Glutamatergic neuron (in vitro differentiated cells): ENCODE measurements around the gene NEURL1. TPM values are rescaled to one million over a fixed set of nuclear protein-coding genes. Genes with fewer than 3 reads are reported as not detected.

ENCODE experiments used
- DNase-seq: peaks from one replicate; pipeline ENCODE4 v3.0.0; 2022
- H3K27ac Mint-ChIP-seq: one replicate; pipeline ENCODE4 v1.8.0; 2020; ENCODE audit warnings: mild to moderate bottlenecking, mixed read lengths, inconsistent platforms; ENCODE audit not compliant: unreplicated experiment
- H3K27me3 Mint-ChIP-seq: one replicate; pipeline ENCODE4 v1.8.0; 2020; ENCODE audit warnings: mild to moderate bottlenecking, moderate library complexity, mixed read lengths, inconsistent platforms; ENCODE audit not compliant: unreplicated experiment
- H3K36me3 Mint-ChIP-seq: one replicate; pipeline ENCODE4 v1.8.0; 2020; ENCODE audit warnings: mild to moderate bottlenecking, mixed read lengths, inconsistent platforms; ENCODE audit not compliant: unreplicated experiment
- H3K4me1 Mint-ChIP-seq: one replicate; pipeline ENCODE4 v1.8.0; 2020; ENCODE audit warnings: mild to moderate bottlenecking, low read depth, mixed read lengths, inconsistent platforms; ENCODE audit not compliant: unreplicated experiment
- H3K4me3 Mint-ChIP-seq: one replicate; pipeline ENCODE4 v1.8.0; 2020; ENCODE audit warnings: mild to moderate bottlenecking, mixed read lengths, inconsistent platforms; ENCODE audit not compliant: unreplicated experiment
- H3K9me3 Mint-ChIP-seq: one replicate; pipeline ENCODE4 v1.8.0; 2020; ENCODE audit warnings: mild to moderate bottlenecking, moderate library complexity, mixed read lengths, inconsistent platforms; ENCODE audit not compliant: unreplicated experiment
- total RNA-seq: library from RNA; stranded (reverse); fragmentation: NEBNext Ultra II Directional; extraction: Animal tissue kit (Norgen Biotek cat#: 25700); gene quantifications from one replicate; pipeline ENCODE4 v1.2.1, GENCODE V29; 2021; ENCODE audit not compliant: unreplicated experiment
- TF ChIP-seq, protein P1 (sequence below): fragments of 200-600 bp; sonication (generic); IDR thresholded peaks from one replicate; pipeline ENCODE4 v1.5.0; 2021; ENCODE audit not compliant: partially characterized antibody, unreplicated experiment

NEURL1 gene
- total RNA-seq, 1 donor from 2014 or later: 3.1 TPM

DNA sequence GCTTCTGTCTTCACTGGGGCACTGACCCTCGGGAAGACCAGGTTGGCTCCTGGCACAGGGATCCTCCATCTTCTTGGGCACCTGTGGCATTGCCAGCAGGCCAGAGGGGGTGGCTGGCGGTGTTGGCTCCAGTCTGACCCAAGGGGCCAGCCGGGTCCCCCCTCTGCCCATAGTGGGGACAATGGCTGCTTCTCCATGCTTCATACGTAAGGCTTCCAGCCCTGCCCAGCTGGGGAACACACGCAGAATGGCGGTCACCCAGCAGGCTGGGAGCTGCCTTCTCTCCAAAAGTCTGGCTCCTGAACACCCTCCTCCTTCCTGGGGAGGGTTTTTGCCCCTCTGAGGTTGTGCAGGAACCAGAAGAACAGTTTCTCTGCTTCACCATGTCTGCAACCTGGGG lies 106.8 kb downstream of the NEURL1 start:
- H3K27me3 Mint-ChIP-seq: no peaks in the 10 kb centered on the region
- no peak overlapping the region for H3K4me3 Mint-ChIP-seq
- no peak for DNase-seq
- peaks cover 2% of the 10 kb centered on the region for H3K9me3 Mint-ChIP-seq
- H3K36me3 Mint-ChIP-seq: peaks cover 3% of the 10 kb centered on the region
- H3K27ac Mint-ChIP-seq: no peak overlapping the region
- TF ChIP-seq, protein P1, sequence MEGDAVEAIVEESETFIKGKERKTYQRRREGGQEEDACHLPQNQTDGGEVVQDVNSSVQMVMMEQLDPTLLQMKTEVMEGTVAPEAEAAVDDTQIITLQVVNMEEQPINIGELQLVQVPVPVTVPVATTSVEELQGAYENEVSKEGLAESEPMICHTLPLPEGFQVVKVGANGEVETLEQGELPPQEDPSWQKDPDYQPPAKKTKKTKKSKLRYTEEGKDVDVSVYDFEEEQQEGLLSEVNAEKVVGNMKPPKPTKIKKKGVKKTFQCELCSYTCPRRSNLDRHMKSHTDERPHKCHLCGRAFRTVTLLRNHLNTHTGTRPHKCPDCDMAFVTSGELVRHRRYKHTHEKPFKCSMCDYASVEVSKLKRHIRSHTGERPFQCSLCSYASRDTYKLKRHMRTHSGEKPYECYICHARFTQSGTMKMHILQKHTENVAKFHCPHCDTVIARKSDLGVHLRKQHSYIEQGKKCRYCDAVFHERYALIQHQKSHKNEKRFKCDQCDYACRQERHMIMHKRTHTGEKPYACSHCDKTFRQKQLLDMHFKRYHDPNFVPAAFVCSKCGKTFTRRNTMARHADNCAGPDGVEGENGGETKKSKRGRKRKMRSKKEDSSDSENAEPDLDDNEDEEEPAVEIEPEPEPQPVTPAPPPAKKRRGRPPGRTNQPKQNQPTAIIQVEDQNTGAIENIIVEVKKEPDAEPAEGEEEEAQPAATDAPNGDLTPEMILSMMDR: no peak
- H3K4me1 Mint-ChIP-seq: peaks cover 7% of the 10 kb centered on the region

DNA sequence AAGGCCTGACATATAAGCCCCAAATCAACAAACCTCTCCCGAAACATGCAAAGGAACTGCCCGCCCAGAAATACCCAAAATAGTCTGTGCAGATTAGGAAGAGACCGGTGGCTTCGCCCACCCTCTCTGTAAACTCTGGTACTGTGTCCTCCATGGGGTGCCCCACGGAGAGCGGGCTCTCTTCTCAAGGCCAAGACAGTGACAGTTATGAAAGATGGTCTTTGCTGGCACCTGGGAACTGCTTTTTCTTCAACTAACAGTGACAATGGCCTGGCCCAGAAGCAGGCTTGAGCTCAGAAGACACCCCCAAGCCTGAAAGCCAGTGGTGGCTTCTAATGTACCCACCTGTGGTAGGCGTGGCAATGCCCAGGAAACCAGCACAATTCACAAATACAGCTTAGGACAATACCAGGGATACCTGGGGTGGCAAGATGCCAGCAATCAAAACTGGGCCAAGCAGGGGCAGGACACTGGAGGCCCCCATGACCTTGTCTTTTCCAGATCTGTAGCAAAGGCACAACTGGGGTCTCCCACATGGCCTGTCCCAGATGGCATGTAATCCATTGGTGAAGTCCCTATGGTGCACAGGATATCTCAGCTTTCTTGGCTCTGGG lies 107.6 kb downstream of the NEURL1 start:
- Mint-ChIP-seq H3K27ac (no peak overlapping the region), H3K9me3 (peaks cover 2% of the 10 kb centered on the region), H3K36me3 (peaks cover 9% of the 10 kb centered on the region), H3K4me1 (peaks cover 7% of the 10 kb centered on the region), H3K27me3 (peaks cover 2% of the 10 kb centered on the region), H3K4me3 (no peak overlapping the region)
- DNase-seq: no peak
- TF ChIP-seq, protein P1: no peak

DNA sequence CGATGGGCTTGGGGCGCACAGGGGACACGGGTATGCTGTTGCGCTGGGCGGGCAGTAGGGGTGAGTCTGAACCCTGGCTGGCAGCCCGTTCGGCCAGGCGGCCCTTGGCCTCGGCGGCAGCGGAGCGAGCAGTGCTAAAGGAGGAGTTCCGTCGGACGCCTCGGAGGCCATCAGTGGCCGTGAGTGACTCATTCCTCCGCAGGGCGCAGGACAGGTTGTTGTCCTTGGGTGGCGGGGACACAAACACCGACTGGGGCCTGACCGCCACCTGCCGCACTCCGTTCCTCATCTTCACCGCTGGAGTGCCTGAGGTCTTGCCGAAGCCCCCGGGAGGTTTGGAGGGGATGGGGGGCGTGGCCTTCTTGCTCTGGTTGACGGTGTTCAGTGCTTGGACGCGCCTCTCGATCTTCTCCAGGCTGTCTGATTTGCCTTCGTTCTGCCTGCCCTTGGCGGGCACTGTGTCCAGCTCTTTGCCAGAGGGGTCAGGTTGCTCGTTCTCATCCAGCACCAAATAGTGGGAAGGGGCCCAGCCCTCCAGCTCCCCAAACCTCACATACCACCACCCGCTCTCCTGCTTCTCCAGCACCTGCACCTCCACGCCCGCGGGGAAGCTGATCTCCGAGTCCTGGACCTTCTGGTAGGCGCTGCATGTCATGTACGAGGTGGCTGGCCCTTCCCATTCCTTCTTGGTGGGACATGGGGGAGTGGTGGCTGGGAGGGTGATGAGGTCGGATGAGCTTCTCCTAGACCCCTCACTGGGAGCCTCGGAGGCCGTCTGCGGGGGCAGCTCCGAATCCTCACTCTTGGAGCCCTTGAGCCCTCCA lies 108.7 kb downstream of the NEURL1 start:
- no peaks in the 10 kb centered on the region for H3K4me1 Mint-ChIP-seq
- peaks cover 11% of the 10 kb centered on the region for H3K36me3 Mint-ChIP-seq
- no peak overlapping the region for H3K4me3 Mint-ChIP-seq
- no peak for DNase-seq
- peaks cover 2% of the 10 kb centered on the region for H3K9me3 Mint-ChIP-seq
- H3K27me3 Mint-ChIP-seq: peaks cover 3% of the 10 kb centered on the region
- H3K27ac Mint-ChIP-seq: no peak overlapping the region
- TF ChIP-seq, protein P1: no peak

DNA sequence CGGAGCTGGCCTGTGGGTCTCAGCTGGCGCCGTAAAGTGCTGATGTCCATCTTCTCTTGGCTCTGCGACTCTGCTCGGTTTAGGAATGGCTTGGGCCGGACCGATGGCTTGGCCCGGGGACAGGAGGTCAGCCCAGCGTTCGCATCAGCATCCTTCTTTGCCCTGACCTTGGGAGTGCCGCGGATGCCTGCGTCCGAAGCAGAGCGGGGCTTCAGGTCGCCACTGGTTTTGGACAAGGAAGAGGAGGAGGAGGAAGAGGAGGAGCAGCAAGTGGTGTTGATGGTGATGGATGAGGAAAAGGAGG lies 109.3 kb downstream of the NEURL1 start:
- peaks cover 2% of the 10 kb centered on the region for H3K9me3 Mint-ChIP-seq
- H3K27ac Mint-ChIP-seq: no peak overlapping the region
- no peak overlapping the region for H3K4me3 Mint-ChIP-seq
- H3K36me3 Mint-ChIP-seq: peaks cover 11% of the 10 kb centered on the region
- DNase-seq: no peak
- peaks cover 3% of the 10 kb centered on the region for H3K27me3 Mint-ChIP-seq
- H3K4me1 Mint-ChIP-seq: no peaks in the 10 kb centered on the region
- TF ChIP-seq, protein P1: no peak

DNA sequence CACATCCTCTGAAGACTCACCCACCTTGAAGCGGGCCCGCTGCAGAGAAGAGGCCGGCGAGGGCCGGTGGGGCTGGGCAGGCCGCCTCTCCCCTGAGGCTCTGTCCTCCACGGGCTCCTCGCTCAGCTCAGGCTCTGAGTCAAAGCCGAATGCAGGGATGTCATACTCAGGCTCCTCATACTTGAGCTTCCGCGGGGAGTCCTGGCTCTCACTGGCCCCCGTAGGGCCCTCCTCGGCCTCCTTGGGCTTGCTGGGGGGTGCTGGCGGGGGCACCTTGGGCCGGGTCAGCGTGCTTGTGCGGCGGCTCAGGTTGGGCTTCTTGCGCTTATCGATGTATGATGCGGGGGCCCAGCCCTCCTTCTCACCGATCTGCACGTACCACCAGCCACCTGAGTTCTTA lies 109.9 kb downstream of the NEURL1 start:
- Mint-ChIP-seq H3K27me3 (peaks cover 3% of the 10 kb centered on the region), H3K9me3 (peaks cover 4% of the 10 kb centered on the region), H3K27ac (no peak overlapping the region), H3K4me1 (no peaks in the 10 kb centered on the region), H3K4me3 (no peak overlapping the region), H3K36me3 (peaks cover 11% of the 10 kb centered on the region)
- TF ChIP-seq, protein P1: no peak
- DNase-seq: no peak
